ENCODE measurements around the gene MMP28.
A peak's percentile ranks its signal among the peaks of the same experiment; 100 is the strongest.

Gene MMP28

DNA sequence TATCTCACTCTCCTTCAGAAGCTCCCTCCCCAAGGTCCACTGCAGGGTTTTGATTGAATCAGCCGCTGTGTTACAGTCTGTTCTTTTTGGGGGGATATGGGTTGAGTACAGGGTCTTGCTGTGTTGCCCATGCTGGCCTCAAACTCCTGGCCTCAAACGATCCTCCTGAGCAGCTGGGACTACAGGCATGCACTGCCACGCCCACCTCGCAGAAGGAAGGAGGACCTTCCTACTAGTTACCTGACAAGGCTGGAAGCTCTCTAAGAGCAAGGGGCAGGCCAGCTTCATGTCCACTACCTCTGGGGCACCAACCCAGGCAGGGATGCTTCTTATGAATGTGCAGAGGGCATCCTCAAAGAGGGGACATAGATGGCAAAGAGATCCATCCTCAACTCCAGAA lies 1.9 kb upstream of the MMP28 start:
- no peak for DNase-seq

DNA sequence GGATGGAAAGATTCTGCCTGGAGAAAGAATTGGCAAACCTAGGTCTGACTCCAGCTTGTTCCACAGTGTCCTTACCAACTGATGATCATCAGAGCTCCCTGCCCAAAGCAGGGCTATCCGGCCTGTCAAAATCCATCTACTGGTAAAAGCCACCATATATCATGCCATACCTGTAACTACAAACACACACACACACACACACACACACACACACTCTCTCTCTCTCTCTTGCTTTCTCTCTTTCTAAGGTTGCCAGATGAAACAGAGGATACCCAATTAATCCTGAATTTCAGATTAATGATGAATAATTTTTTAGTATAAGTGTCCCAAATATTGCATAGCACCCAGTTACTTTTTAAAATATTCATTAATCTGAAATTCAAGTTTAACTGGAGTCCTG lies 1.5 kb upstream of the MMP28 start:
- DNase-seq: no peak

GRCh38 chr17:35795871-35796265 lies 427 bp upstream of the MMP28 start:
- no peak for DNase-seq

- DNase-seq: no peak
Measured at GRCh38 chr17:35793257-35793656, 2.2 kb downstream of the MMP28 start.

GRCh38 chr17:35791681-35792350 lies 3.6 kb downstream of the MMP28 start:
- no peak for DNase-seq

DNA sequence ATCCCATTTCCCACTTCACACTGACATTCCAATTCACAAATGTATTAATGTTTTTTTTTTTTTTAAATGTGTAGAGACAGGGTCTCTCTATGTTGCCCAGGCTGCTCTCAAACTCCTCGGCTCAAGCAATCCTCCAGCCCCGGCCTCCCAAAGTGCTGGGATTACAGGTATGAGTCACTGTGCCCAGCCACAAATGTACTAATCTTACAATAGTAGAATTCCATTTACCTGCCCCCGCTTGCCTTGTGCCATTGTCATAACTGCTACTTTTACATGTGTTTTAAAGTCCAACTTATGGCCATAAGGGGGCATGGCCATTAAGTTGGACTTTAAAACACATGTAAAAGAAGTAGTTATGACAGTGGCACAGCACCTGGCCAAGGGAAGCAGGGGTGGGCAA lies 4.6 kb downstream of the MMP28 start:
- no peak for DNase-seq

- DNase-seq: no peak
Measured at GRCh38 chr17:35788477-35789368, 6.7 kb downstream of the MMP28 start.

DNA sequence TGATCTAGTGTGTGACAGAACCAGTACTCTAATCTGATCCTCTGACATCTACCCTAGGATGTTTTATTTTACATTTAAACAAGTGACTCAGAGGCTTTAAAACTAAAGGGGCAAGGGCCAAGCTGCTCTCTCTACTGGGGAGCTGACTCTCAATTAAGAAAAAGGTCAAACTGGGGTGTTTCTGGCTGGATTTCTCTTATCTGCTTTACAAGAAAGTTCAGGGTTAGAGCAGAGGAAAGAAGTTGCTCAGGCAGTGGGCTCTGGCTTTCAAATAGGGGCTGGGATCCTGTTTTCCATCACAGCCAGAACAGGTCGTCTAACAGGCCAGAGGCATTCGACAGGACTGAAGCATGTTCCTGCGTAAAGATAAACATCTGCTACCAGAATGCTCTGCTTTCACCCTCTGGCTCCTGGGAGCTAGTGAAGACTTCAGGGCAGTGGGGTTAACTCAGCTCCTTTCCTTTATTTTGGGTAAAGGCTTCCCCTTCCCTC lies 8.5 kb downstream of the MMP28 start:
- no peak for DNase-seq

GRCh38 chr17:35784895-35785294 lies 10.5 kb downstream of the MMP28 start:
- DNase-seq: no peak

GRCh38 chr17:35780950-35781349 lies 14.5 kb downstream of the MMP28 start:
- DNase-seq: no peak

DNA sequence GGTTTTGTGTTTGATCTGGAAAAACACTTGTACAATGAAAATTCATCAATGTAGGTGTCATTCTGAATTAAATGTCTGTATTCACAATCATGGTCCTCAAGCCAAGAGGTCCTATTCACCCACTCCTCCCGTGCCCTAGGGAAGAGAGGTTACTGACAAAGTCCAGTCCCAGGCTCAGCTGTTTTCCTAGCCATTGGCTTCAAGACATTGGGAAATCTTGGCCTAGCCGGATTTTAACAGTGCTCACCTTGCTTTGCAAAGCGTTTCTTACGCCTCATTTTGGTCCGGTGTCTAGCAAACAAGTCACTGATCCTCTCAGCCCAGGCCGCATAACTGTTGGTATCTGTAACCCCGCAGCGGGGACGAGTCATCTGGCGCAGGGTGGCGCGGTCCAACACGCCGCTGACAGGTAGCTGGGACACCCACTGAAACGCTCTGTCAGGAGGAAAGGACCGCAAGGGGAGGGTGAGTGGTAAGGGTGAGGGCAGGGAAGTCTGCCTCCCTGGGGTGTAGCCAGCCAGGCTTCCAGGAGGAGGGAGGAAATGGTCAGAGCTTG lies 16.7 kb downstream of the MMP28 start:
- no peak for DNase-seq

DNA sequence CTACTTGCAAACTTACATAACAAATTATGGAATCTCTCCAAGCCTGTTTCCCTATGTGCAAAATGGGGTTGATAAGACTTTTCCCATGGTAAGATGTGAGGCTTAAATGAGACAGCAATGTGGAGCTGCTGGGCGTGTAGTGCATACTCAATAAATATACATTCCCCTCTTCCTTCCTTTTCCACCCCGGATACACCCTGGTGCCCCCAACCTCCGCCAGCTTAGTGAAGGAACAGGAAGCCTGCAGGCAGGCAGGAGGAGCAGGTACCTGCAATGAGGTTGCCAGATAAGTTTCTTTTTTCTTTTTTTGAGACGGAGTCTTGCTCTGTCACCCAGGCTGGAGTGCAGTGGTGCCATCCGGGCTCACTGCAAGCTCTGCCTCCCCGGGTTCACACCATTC lies 19.9 kb downstream of the MMP28 start:
- DNase-seq: no peak

DNA sequence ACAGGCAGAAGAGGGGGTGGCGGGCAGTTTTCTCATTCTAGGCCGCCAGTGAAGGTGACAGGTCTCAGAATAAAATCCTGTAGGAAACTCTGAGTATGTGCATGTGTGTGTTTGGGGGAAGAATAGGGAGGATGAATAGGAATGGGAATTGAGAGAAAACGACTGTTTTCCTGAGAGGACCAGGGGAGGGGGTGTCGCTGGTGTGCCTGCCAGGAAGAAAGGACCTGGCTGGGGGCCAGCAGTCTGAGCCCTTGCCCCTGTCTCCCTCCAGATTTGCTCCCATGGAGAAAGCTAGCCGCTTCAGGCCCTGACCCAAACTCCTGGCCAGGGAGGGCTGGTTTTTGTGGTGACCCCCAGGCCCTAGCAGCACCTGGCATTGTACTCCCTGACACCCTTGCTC lies 20.4 kb downstream of the MMP28 start:
- DNase-seq: no peak

DNA sequence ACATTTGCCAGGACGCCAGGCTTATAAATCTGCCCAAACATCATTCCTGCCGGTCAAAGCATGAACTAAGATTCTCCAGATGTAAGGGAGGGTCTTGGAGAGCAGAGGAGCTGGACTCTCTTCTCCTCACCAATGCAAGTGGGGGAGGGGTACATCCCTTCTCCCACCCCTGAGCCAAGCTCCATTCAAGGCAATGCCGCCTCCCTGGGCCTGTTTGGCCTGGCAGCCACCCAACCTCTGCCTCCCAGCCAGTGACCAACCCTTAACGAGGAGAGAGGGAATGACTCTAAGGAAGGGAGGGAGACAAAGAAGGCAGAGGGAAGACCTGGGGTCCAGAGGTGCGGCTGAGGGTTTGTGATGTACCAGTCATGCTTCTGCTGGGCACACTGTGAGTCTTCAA lies 20.9 kb downstream of the MMP28 start:
- no peak for DNase-seq

- DNase-seq: no peak
Measured at GRCh38 chr17:35773679-35774425, 21.6 kb downstream of the MMP28 start.

DNA sequence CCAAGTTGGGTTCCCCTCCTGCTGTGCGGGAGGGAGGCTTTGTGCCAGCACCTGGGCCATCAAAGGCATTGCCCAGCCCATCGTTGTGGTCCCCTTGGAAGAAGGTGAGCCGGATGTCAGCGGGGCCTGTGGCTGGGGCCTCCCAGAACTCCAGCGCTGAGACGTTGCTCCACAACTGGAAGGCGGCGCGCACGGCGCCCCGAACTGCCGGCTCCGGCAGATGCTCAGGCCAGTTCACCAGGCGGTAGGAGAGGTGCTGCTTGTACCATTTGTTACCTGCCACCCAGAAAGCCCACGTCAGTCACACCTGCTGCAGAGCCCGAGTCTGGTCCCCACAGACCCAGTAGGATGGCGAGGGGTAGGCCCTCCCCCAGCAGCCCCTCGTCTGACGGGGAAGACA lies 22.3 kb downstream of the MMP28 start:
- no peak for DNase-seq

DNA sequence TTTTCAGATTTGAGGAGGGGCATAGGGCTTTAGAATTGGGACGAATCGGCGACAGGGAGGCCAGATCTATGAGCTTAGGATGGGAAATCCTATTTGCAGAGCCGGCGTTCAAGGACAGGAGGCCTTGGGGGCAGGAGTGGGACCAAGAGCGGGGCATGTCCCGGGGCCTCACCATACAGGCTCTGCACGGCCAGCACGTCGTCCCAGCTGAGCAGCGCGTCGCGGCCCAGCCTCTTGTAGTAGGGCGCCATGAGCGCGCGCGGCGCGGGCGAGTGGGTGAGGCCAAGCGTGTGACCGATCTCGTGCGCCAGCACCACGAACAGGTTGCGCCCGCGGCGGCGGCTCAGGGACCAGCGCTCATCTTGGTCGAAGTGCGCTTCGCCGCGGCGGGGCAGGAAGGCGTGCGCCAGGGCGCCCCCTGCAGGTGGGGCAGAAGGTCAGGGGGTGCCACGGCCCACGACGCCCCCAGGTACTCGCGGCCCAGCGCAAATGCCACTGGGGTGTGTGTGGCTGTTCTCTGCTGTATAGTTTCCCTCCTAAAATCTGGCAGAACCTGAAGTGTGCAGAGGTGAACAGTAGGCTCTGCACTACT lies 25.4 kb downstream of the MMP28 start:
- no peak for DNase-seq

GRCh38 chr17:35768797-35769196 lies 26.6 kb downstream of the MMP28 start:
- DNase-seq: no peak

GRCh38 chr17:35766903-35767510 lies 28.4 kb downstream of the MMP28 start:
- peak in 1 of 2 donors; percentile 37 for DNase-seq

- no peak for DNase-seq
Measured at GRCh38 chr17:35766489-35766877, 29.0 kb downstream of the MMP28 start.

GRCh38 chr17:35765756-35766488 lies 29.5 kb downstream of the MMP28 start:
- no peak for DNase-seq

Data from inflammatory macrophage treated with lipopolysaccharide for 1 hour (primary cell).